Stimulated activated CD4-positive, alpha-beta T cell treated with anti-CD3 and anti-CD28 coated beads, Interleukin-2, amount 100 ng/mL, for 48 hours (primary cell): ENCODE data around the gene GSTA4.

ENCODE experiments used
- DNase-seq, 2 donors: peaks; one replicate each; pipeline ENCODE4 v3.0.0-alpha.2; 2020

GSTA4 gene

GRCh38 chr6:52995089-52995912 is at the start of gene GSTA4:
GSTA4 (minus strand) TSS chr6:52995284; CDS start chr6:52994243, 1,041 bp downstream.
- DNase-seq = peak; percentile 79 to 85

DNA sequence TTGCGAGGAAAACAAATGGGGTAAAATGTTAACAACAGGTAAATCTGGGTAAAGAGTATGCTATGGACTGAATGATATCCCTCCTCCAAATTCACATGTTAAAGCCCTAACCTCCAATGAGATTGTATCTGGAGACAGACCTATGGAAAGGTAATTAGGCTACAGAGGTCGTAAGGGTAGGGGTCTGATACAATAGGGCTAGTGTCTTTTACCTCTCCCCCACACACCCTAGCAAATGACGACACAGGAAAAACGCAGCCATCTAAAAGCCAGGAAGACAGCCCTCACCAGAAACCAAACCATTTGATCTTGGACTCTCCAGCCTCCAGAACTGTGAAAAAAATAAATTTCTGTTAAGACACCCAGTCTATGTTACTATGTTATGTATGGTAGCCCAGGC is 49.5 kb upstream of the GSTA4 start:
- DNase-seq = no peak

- no peak for DNase-seq
Measured at GRCh38 chr6:53044071-53044470, 49.0 kb upstream of the GSTA4 start.

- DNase-seq = no peak
Measured at GRCh38 chr6:53043581-53043980, 48.5 kb upstream of the GSTA4 start.

GRCh38 chr6:53042112-53042511 is 47.0 kb upstream of the GSTA4 start:
- no peak for DNase-seq

- no peak for DNase-seq
Measured at GRCh38 chr6:53041356-53041755, 46.3 kb upstream of the GSTA4 start.

GRCh38 chr6:53038596-53038995 is 43.5 kb upstream of the GSTA4 start:
- no peak for DNase-seq

DNA sequence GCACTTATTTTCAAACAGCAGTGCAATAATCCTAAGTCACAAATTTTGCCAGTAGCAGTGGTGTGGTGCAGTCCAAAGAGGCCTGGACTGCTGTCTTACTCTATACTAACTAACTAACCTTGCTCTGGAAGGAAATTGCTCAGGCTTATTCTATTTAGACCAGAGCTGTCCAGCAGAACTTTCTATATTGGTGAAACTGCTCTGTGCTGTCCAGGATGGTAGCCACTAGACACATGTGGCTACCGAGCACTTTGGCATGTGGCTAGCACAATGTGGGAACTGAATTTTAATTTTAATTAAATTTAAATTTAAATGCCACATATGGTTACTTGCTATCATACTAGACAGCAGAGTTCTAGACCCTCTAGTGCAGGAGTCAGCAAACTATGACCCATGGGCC is 43.1 kb upstream of the GSTA4 start:
- DNase-seq = no peak

- DNase-seq = no peak
Measured at GRCh38 chr6:53035549-53036213, 40.6 kb upstream of the GSTA4 start.

GRCh38 chr6:53033764-53034163 is 38.7 kb upstream of the GSTA4 start:
- no peak for DNase-seq

DNA sequence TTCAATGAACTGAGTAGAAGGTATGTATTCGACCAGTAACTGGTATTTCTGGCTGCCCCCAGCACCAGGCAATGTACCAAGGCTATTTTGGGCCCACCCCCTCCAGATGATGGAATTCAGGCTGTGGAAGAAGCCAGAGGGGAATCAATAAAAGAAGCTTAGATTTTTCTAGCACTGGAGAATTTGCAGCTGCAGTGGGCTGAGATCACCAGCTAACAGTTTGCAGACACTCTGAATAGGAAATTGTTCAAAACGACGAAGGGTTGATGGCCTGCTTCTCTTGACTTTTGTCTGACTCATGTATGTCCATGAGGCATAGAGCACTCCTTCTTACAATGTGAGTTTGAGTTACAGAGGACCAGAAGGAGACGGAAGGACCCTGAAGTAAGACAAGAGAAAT is 37.8 kb upstream of the GSTA4 start:
- no peak for DNase-seq

DNA sequence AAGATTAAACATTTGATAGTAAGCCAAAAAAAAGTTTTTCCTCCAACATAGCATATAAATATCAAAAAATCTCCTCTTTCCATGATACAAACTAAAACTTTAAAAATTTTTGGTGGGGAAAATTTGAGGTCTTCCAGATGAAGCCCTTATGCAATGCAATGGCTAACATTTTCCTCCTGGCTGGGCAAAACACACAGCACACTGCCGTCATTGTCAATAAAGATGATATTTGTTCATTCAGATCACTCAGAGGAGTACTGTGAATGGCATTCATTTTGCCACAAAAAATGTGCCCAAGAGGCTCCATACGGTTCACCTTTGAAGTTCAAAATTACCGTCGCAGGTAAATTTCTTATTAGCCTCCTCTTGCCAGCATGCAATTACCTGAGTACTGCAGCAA is 36.2 kb upstream of the GSTA4 start:
- no peak for DNase-seq

- no peak for DNase-seq
Measured at GRCh38 chr6:53029761-53030160, 34.7 kb upstream of the GSTA4 start.

DNA sequence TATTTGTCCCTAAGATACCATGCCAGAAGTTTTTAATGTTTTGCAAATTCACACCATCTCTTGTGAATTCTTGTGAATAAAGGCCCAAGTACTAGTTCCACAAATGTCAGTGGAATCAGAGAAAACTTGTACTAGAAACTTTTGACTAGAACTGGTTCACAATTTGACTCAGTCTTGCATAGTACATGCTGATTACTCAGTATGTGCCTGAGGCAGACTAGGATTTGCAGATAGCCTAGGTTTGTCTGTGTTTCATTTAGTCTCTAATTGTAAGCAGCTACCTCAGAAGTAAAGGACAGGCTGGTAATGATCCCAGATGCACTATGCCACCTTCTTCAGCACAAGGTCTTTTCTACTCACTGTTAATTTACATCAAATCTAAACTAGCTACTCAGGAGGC is 34.2 kb upstream of the GSTA4 start:
- DNase-seq = no peak

DNA sequence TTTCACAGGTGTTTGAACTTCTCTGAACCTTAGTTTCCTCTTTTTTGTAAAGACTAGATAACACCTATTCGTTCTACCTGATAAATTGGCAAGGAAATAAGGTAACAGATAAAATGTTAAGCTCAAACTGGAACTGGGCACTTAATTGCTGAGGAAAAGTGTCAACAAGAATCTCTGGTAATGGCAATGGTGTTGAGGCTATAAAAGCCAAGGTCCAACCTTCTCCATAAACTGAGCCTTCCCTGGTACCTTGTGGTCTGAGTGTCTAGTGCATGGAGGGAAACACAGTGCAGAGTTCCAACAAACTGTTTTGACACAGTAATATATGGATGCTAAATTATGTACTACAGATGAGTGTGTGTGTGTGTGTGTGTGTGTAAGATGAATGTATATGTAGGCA is 33.4 kb upstream of the GSTA4 start:
- DNase-seq = no peak

GRCh38 chr6:53027131-53027718 is 32.1 kb upstream of the GSTA4 start:
- no peak for DNase-seq

DNA sequence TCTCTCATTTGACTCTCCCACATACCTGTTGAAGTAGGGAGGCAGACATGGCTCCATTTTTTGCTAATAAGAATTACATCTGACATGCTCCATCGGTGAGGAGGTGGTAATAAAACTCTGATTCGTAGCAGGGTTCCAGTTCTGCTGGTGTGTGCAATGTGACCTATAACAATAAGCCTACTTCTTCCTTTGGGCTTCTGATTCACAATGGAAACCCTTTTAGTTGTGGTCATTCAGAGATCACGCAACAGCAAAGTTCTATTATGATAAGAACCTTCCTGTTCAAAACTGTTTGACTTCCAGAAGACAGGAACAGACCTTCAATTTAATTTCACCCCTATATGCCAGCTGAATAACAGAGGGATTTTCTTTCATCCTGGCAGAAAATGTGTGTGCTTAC is 31.4 kb upstream of the GSTA4 start:
- DNase-seq = no peak

DNA sequence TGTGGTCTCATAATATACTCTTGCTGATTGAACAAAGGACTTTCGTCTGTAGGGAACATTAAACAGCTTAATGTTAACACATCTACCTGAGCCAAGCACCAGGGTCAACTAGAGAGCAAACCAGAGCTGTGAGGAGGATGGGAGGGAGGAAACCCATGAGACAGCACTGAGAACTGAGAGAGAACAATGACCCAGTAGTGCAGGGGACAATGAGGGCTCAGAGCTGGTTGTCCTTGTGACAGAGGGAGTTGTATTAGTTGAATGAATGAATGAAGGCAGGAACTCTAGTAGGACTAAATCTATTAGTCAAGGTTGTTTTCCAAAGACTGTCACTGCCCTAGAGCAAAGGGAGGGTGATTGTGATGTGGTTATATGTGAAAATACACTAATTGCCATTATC is 28.2 kb upstream of the GSTA4 start:
- DNase-seq = no peak

DNA sequence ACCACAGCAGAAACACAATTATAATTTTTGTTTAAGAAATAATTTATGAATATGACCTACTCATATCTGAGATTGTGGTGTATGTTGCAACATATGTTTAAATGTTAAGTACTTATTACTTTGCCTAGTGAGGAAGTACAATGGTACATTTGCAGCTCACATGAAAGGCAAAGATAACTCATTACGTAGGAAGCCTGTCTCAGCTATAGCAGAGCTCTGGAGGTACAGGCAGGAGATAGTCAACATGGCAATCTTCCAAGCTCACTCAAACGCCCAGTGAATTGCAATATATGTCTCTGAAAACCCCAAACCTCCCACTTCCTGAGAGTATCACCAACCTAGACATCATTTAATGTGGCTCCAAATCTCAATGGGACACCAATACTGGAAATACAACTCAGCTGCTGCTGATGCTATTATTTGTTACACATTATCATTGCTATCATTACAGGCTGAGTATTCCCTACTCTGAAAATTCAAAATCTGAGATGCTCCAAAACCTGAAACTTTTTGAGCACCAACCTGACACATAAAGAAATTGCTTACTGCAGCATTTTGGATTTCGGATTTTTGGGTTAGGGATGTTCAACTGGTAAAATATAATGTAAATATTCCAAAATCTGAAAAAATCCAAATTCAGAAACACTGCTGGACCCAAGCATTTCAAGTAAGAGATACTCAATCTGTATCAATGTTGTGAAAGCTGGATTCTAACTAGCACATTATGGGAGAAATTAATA is 25.1 kb upstream of the GSTA4 start:
- DNase-seq = no peak

- no peak for DNase-seq
Measured at GRCh38 chr6:53018446-53018845, 23.4 kb upstream of the GSTA4 start.

DNA sequence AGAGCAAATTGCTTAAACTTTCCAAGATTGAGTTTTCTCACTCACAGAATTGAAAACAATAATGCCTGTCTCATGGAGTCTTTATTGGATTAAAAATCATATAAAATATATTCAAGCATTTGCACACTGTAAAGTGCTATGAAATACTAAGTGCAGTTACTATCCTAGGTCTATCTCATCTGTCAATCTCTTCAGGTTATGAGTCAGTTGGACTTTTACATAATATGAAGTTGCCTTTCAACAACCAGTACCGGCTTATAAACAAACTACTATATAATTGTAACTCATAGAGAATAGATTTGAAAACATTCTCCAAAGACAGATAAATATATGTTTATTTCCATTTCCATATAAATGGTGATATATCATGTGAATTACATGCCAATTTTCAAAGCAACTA is 20.4 kb upstream of the GSTA4 start:
- no peak for DNase-seq

GRCh38 chr6:53014744-53015143 is 19.7 kb upstream of the GSTA4 start:
- DNase-seq = no peak

DNA sequence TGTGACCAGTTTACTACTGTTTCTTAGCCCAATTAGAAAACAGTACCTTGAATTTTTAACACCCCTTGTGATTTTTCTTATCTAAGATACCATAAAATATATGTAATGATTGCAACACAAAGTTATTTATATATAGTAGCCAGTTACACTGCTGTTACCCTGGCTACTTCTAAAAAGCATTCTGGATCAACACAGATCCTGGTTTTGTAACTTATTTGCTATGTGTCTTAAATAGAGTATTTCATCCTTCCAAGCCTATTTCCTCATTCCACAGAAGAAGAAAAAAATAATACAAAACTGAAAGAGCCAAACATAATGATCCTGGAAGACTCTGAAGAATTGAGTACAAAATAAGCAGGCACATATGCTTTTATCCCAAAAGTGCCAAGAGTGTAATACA is 19.0 kb upstream of the GSTA4 start:
- DNase-seq = no peak

DNA sequence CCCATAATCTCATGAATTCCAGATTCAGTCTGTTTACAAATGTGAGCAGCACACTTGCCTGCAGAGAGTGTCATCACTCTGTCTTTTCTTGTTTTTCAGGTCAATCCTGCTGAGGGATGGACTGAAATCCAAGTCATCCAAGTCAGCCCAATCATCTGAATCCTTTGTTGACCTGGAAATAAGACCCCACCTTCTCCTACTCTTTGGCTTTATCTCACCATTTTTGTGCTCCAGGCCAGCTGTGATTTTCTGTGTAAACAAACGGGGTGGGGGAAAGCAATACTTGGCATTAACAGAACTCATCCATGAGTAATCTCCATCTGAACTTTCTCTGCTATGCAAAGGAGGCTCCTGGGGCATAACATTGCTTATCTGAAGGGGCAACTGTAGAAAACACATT is 16.9 kb upstream of the GSTA4 start:
- DNase-seq = no peak
